Fibroblast of villous mesenchyme (primary cell): ENCODE results near the gene FOXF1. TPM values are rescaled to one million over a fixed set of nuclear protein-coding genes. Genes with fewer than 3 reads are reported as not detected.

Source experiments
- DNase-seq: peaks from one replicate; pipeline ENCODE4 v3.0.0-alpha.2; 2010; ENCODE audit warnings: low read depth
- H3K4me3 ChIP-seq: 2 replicates; pipeline ENCODE4 v1.5.1; 2011; ENCODE audit warnings: low read depth, mild to moderate bottlenecking, low read length
- total RNA-seq: library from RNA; depleted of rRNA; stranded (reverse); fragments of >200 nt; gene quantifications from 2 replicates; pipeline ENCODE4 v1.2.3, GENCODE V29; 2012
- TF ChIP-seq, protein P1 (sequence below): IDR thresholded peaks from 2 replicates; pipeline ENCODE4 v1.5.1; 2012; ENCODE audit warnings: low read depth, mild to moderate bottlenecking, low read length; ENCODE audit not compliant: insufficient read depth

FOXF1 gene
- total RNA-seq, 1 donor: 5.2 TPM

DNA sequence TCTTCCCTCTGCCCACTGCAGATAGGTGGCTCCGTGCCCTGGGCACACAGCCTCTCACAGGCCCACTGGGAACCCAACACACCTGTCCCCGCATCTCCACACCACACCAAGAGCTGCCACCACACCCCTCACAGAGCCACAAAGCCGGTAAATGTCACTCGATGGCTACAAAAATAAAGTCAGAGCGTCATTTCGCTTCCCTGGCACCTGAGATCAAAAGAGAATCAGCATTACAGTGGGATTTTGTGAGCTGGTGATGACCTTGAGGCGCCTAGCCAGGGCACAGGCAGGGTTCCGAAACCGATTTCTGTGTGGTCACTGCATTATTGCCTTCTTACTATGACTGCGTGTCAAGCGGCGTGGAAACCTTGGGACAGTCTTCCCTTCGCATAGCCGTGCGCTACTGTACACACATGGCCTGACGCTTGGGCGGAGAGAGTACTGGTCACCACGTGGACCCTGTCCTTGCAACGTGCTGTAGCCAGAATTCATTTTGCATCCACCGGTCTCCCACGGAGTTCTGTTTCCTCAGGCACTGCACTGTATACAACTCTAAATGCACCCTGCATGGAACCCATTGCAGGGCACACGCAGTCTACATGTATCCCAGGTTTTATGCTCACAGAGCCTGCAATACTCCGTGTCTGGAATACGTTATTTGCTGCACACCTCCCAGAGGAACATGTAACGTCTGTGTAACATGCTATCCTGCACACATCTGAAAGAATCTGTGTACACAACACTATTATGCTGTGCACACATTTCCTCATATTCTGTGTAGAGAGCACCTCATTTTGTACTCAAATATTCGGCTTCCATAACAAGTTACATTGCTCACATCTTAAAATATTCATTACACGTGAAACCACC lies 5.8 kb upstream of the FOXF1 start:
- no peak for DNase-seq
- peak overlapping the region; percentile 96 for H3K4me3 ChIP-seq
- TF ChIP-seq, protein P1, sequence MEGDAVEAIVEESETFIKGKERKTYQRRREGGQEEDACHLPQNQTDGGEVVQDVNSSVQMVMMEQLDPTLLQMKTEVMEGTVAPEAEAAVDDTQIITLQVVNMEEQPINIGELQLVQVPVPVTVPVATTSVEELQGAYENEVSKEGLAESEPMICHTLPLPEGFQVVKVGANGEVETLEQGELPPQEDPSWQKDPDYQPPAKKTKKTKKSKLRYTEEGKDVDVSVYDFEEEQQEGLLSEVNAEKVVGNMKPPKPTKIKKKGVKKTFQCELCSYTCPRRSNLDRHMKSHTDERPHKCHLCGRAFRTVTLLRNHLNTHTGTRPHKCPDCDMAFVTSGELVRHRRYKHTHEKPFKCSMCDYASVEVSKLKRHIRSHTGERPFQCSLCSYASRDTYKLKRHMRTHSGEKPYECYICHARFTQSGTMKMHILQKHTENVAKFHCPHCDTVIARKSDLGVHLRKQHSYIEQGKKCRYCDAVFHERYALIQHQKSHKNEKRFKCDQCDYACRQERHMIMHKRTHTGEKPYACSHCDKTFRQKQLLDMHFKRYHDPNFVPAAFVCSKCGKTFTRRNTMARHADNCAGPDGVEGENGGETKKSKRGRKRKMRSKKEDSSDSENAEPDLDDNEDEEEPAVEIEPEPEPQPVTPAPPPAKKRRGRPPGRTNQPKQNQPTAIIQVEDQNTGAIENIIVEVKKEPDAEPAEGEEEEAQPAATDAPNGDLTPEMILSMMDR: no peak

GRCh38 chr16:86505185-86505898 lies 5.0 kb upstream of the FOXF1 start:
- H3K4me3 ChIP-seq: peak overlapping the region; percentile 96
- peak; percentile 51 for DNase-seq
- TF ChIP-seq, protein P1: no peak

GRCh38 chr16:86505899-86506864 lies 4.1 kb upstream of the FOXF1 start:
- TF ChIP-seq, protein P1: no peak
- H3K4me3 ChIP-seq: peak overlapping the region; percentile 96
- no peak for DNase-seq

- TF ChIP-seq, protein P1: no peak
- H3K4me3 ChIP-seq: peak overlapping the region; percentile 96
- peak; percentile 47 for DNase-seq
Observed at GRCh38 chr16:86507173-86508027, 2.9 kb upstream of the FOXF1 start.

- TF ChIP-seq, protein P1: no peak
- peak; percentile 55 for DNase-seq
- H3K4me3 ChIP-seq: peak overlapping the region; percentile 96
Observed at GRCh38 chr16:86508028-86508946, 2.0 kb upstream of the FOXF1 start.
